PC-3 (cell line): Measurements from ENCODE around the gene SHROOM1.
"Not testable (repeated sequence)": the region's sequence is repeated elsewhere in the genome, so short reads cannot be mapped to it uniquely, and the experiment has no call there.

Source experiments
- CTCF ChIP-seq: fragments of 300-600 bp; sonication (generic); conservative IDR thresholded peaks from 2 replicates; pipeline ENCODE4 v1.5.1; 2017; ENCODE audit warnings: antibody characterized with exemption, low read depth, mild to moderate bottlenecking, low read length
- EZH2 ChIP-seq: fragments of 300-600 bp; sonication (generic); IDR thresholded peaks from one replicate; pipeline ENCODE4 v1.6.1; 2017; ENCODE audit warnings: antibody characterized with exemption, mild to moderate bottlenecking, low read length; ENCODE audit not compliant: unreplicated experiment

DNA sequence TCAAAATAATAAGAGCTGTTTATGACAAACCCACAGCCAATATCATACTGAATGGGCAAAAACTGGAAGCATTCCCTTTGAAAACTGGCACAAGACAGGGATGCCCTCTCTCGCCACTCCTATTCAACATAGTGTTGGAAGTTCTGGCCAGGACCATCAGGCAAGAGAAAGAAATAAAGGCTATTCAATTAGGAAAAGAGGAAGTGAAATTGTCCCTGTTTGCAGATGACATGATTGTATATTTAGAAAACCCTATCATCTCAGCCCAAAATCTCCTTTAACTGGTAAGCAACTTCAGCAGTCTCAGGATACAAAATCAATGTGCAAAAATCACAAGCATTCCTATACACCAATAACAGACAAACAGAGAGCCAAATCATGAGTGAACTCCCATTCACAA lies 26.2 kb downstream of the SHROOM1 start:
- not testable (repeated sequence) for TF ChIP-seq CTCF, EZH2
